HCT116 (cell line): ENCODE results near the gene TWIST2.

Source experiments
- CEBPB ChIP-seq: IDR thresholded peaks from 2 replicates; pipeline ENCODE4 v1.6.1; 2012; ENCODE audit warnings: low read depth
- CTCF ChIP-seq, 3 experiments: fragments of 200-600 bp in 1 of 3; sonication (generic) in 1 of 3; IDR thresholded peaks in 2 of 3; conservative IDR thresholded peaks in 1 of 3; 2 replicates each; pipeline ENCODE4 v1.5.1; 2012 to 2017; ENCODE audit warnings: low read depth in 2 of 3, low read length in 2 of 3, antibody characterized with exemption in 1 of 3, borderline replicate concordance in 1 of 3, control low read depth in 1 of 3, mild to moderate bottlenecking in 1 of 3, mixed read lengths in 1 of 3, mixed run types in 1 of 3, moderate library complexity in 1 of 3; ENCODE audit not compliant: insufficient read depth in 1 of 3
- EGR1 ChIP-seq: IDR thresholded peaks from 2 replicates; pipeline ENCODE4 v1.6.1; 2012; ENCODE audit warnings: low read depth
- ELF1 ChIP-seq: IDR thresholded peaks from 2 replicates; pipeline ENCODE4 v1.6.1; 2012; ENCODE audit warnings: low read depth, borderline replicate concordance
- EZH2 ChIP-seq: fragments of 200-600 bp; sonication (generic); IDR thresholded peaks from 2 replicates; pipeline ENCODE4 v1.6.1; 2017; ENCODE audit warnings: antibody characterized with exemption, mixed run types
- EZH2phosphoT487 ChIP-seq: fragments of 200-600 bp; IDR thresholded peaks from 2 replicates; pipeline ENCODE4 v1.6.1; 2018; ENCODE audit warnings: antibody characterized with exemption, borderline replicate concordance
- JUND ChIP-seq: IDR thresholded peaks from 2 replicates; pipeline ENCODE4 v1.6.1; 2012
- MAX ChIP-seq: IDR thresholded peaks from 2 replicates; pipeline ENCODE4 v1.6.1; 2012
- POLR2A ChIP-seq: IDR thresholded peaks from 2 replicates; pipeline ENCODE4 v1.7.0; 2011; ENCODE audit warnings: borderline replicate concordance; ENCODE audit not compliant: insufficient read depth, insufficient read length; ENCODE audit errors: extremely low read depth
- POLR2AphosphoS5 ChIP-seq: IDR thresholded peaks from 2 replicates; pipeline ENCODE4 v1.6.1; 2011; ENCODE audit warnings: mild to moderate bottlenecking, low read depth, low read length, moderate library complexity
- REST ChIP-seq: IDR thresholded peaks from 2 replicates; pipeline ENCODE4 v1.6.1; 2012; ENCODE audit warnings: low read depth
- SP1 ChIP-seq: IDR thresholded peaks from 2 replicates; pipeline ENCODE4 v1.6.1; 2012; ENCODE audit warnings: low read depth
- ZFX ChIP-seq: fragments of 450-650 bp; IDR thresholded peaks from 2 replicates; pipeline ENCODE4 v1.6.1; 2017
- ZNF274 ChIP-seq: fragments of 200-500 bp; sonication (Bioruptor generic); IDR thresholded peaks from 2 replicates; pipeline ENCODE4 v1.6.1; 2014; ENCODE audit warnings: mild to moderate bottlenecking, low read depth, low read length, inconsistent platforms

DNA sequence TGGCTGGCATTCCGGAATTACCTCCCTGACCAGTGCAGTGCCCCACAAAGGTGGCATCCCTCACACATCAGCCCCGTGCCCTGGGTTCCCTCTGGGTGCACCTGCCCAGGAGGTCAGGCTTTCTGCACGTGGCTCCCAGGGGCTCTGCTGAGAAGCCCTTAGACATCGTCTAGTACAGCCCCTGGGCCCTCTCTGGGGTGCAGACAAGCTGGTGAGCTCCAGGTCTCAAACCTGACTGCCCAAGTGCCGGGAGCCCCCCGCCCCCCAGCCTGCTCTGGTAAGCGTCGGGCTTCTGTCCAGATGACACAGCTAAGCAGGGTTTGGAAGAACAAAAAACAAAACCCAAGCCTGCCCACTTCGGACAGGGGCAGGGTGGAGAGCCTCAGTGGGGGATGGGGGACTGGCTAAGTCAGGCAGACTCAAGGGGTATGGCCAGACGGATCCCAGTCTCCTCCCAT, 20.2 kb downstream of the TWIST2 start:
- no peak for TF ChIP-seq CTCF (IDR thresholded peaks at IDR 0.05 in 2 of 3, conservative IDR thresholded peaks at IDR 0.05 in 1 of 3; ENCODE audit: borderline replicate concordance in 1 of 3, insufficient read depth in 1 of 3, low read depth in 2 of 3, low read length in 2 of 3)
- TF ChIP-seq JUND = no peak
- no peak for TF ChIP-seq POLR2A
- no peak for TF ChIP-seq ZNF274
- TF ChIP-seq REST = no peak
- no peak for TF ChIP-seq POLR2AphosphoS5
- TF ChIP-seq ZFX = no peak
- TF ChIP-seq EZH2 = no peak
- no peak for TF ChIP-seq ELF1
- TF ChIP-seq MAX = no peak
- TF ChIP-seq EZH2phosphoT487 = no peak
- TF ChIP-seq CEBPB = no peak
- TF ChIP-seq EGR1 = no peak
- no peak for TF ChIP-seq SP1
